Measurements from ENCODE around the gene PTMS.
"Not testable (repeated sequence)": the region's sequence is repeated elsewhere in the genome, so short reads cannot be mapped to it uniquely, and the experiment has no call there.

PTMS gene

GRCh38 chr12:6765634-6766581 lies at the start of gene PTMS:
Gene PTMS, plus strand, starts transcription at chr12:6766363. Its CDS starts 343 bp downstream, at chr12:6766706.
- no peak for DNase-seq (ENCODE audit: low read depth in 2 of 2)

GRCh38 chr12:6716874-6717437 lies 49.2 kb upstream of the PTMS start:
- no peak for DNase-seq (ENCODE audit: low read depth in 2 of 2)

- no peak for DNase-seq (ENCODE audit: low read depth in 2 of 2)
Measured at GRCh38 chr12:6722863-6723262, 43.3 kb upstream of the PTMS start.

GRCh38 chr12:6723607-6724408 lies 42.4 kb upstream of the PTMS start, which contains the start of gene COPS7A:
Gene COPS7A, plus strand, starts transcription at chr12:6724046. Its CDS starts 611 bp downstream, at chr12:6724657.
- DNase-seq (ENCODE audit: low read depth in 2 of 2): peak; percentile 90 to 97

GRCh38 chr12:6724409-6724797 lies 41.8 kb upstream of the PTMS start:
- DNase-seq (ENCODE audit: low read depth in 2 of 2): no peak

- DNase-seq (ENCODE audit: low read depth in 2 of 2): no peak
Measured at GRCh38 chr12:6725350-6725749, 40.8 kb upstream of the PTMS start.

- DNase-seq (ENCODE audit: low read depth in 2 of 2): no peak
Measured at GRCh38 chr12:6729186-6729585, 37.0 kb upstream of the PTMS start.

- no peak for DNase-seq (ENCODE audit: low read depth in 2 of 2)
Measured at GRCh38 chr12:6730169-6730568, 36.0 kb upstream of the PTMS start.

- DNase-seq (ENCODE audit: low read depth in 2 of 2): no peak
Measured at GRCh38 chr12:6734506-6735387, 31.4 kb upstream of the PTMS start.

- no peak for DNase-seq (ENCODE audit: low read depth in 2 of 2)
Measured at GRCh38 chr12:6735448-6736191, 30.5 kb upstream of the PTMS start.

GRCh38 chr12:6736754-6737153 lies 29.4 kb upstream of the PTMS start:
- no peak for DNase-seq (ENCODE audit: low read depth in 2 of 2)

- not testable (repeated sequence) for DNase-seq (ENCODE audit: low read depth in 2 of 2)
Measured at GRCh38 chr12:6742080-6742479, 24.1 kb upstream of the PTMS start.

- no peak for DNase-seq (ENCODE audit: low read depth in 2 of 2)
Measured at GRCh38 chr12:6742834-6743233, 23.3 kb upstream of the PTMS start.

GRCh38 chr12:6743300-6743699 lies 22.9 kb upstream of the PTMS start:
- DNase-seq (ENCODE audit: low read depth in 2 of 2): not testable (repeated sequence)

GRCh38 chr12:6745741-6746525 lies 20.2 kb upstream of the PTMS start:
- DNase-seq (ENCODE audit: low read depth in 2 of 2): no peak

- DNase-seq (ENCODE audit: low read depth in 2 of 2): no peak
Measured at GRCh38 chr12:6747216-6747615, 18.9 kb upstream of the PTMS start.

- DNase-seq (ENCODE audit: low read depth in 2 of 2): no peak
Measured at GRCh38 chr12:6748761-6749160, 17.4 kb upstream of the PTMS start.

GRCh38 chr12:6750506-6750905 lies 15.7 kb upstream of the PTMS start:
- DNase-seq (ENCODE audit: low read depth in 2 of 2): no peak

GRCh38 chr12:6751767-6752166 lies 14.4 kb upstream of the PTMS start:
- DNase-seq (ENCODE audit: low read depth in 2 of 2): no peak

Measured in stimulated activated CD4-positive, alpha-beta T cell treated with anti-CD3 and anti-CD28 coated beads, Interleukin-4, amount 100 ng/mL, for 48 hours (primary cell).